Stomach smooth muscle (tissue), 2 donors: ENCODE data around the gene SLC5A1.
"Not testable (repeated sequence)": the region's sequence is repeated elsewhere in the genome, so short reads cannot be mapped to it uniquely, and the experiment has no call there.

Experiments
- H3K27ac ChIP-seq: one replicate; pipeline ENCODE4 v1.7.0; 2013; ENCODE audit warnings: mild to moderate bottlenecking, low read length, inconsistent platforms
- H3K27me3 ChIP-seq, 2 donors: one replicate each; pipeline ENCODE4 v1.7.0; 2013; ENCODE audit warnings: low read length in 2 of 2; ENCODE audit not compliant: insufficient read depth in 2 of 2, control insufficient read depth in 1 of 2
- H3K36me3 ChIP-seq, 2 donors: one replicate each; pipeline ENCODE4 v1.7.0; 2013; ENCODE audit warnings: low read length in 2 of 2; ENCODE audit not compliant: control insufficient read depth in 2 of 2, insufficient read depth in 2 of 2
- H3K4me1 ChIP-seq: one replicate; pipeline ENCODE4 v1.7.0; 2013; ENCODE audit warnings: low read length; ENCODE audit not compliant: control insufficient read depth, insufficient read depth
- H3K4me3 ChIP-seq, 2 donors: one replicate each; pipeline ENCODE4 v1.7.0; 2013; ENCODE audit warnings: low read length in 2 of 2
- H3K9ac ChIP-seq, 2 donors: one replicate each; pipeline ENCODE4 v1.7.0; 2013; ENCODE audit warnings: low read length in 2 of 2, mild to moderate bottlenecking in 1 of 2
- H3K9me3 ChIP-seq, 2 donors: one replicate each; pipeline ENCODE4 v1.7.0; 2013; ENCODE audit warnings: low read length in 2 of 2; ENCODE audit not compliant: control insufficient read depth in 2 of 2
- donor health status: healthy.
- donor health status: Pancreatic carcinoma.

The SLC5A1 gene

GRCh38 chr22:32127904-32128303, 84.8 kb downstream of the SLC5A1 start:
- no peak overlapping the region for H3K27ac ChIP-seq
- no peaks in the 10 kb centered on the region for H3K4me1 ChIP-seq
- H3K9me3 ChIP-seq: no peaks in the 10 kb centered on the region
- H3K27me3 ChIP-seq: no peaks in the 10 kb centered on the region
- H3K4me3 ChIP-seq: no peak overlapping the region
- H3K9ac ChIP-seq: no peak overlapping the region
- H3K36me3 ChIP-seq: no peaks in the 10 kb centered on the region

- Histone ChIP-seq H3K27me3 (peaks cover 0 to 4% of the 10 kb centered on the region in 2 donors), H3K27ac (no peak overlapping the region), H3K36me3 (no peaks in the 10 kb centered on the region), H3K9ac (no peak overlapping the region), H3K4me3 (no peak overlapping the region), H3K9me3 (no peaks in the 10 kb centered on the region), H3K4me1 (no peaks in the 10 kb centered on the region)
Measured at GRCh38 chr22:32130464-32130863, 87.4 kb downstream of the SLC5A1 start.

GRCh38 chr22:32132126-32132525, 89.1 kb downstream of the SLC5A1 start:
- peaks cover 0 to 4% of the 10 kb centered on the region in 2 donors for H3K27me3 ChIP-seq
- H3K27ac ChIP-seq: no peak overlapping the region
- no peaks in the 10 kb centered on the region for H3K4me1 ChIP-seq
- H3K36me3 ChIP-seq: no peaks in the 10 kb centered on the region
- H3K9ac ChIP-seq: no peak overlapping the region
- H3K4me3 ChIP-seq: no peak overlapping the region
- no peaks in the 10 kb centered on the region for H3K9me3 ChIP-seq

GRCh38 chr22:32132783-32133182, 89.7 kb downstream of the SLC5A1 start:
- no peak overlapping the region for H3K9ac ChIP-seq
- no peak overlapping the region for H3K4me3 ChIP-seq
- H3K9me3 ChIP-seq: no peaks in the 10 kb centered on the region
- no peak overlapping the region for H3K27ac ChIP-seq
- no peaks in the 10 kb centered on the region for H3K36me3 ChIP-seq
- H3K4me1 ChIP-seq: no peaks in the 10 kb centered on the region
- peaks cover 0 to 4% of the 10 kb centered on the region in 2 donors for H3K27me3 ChIP-seq

- not testable (repeated sequence) for H3K9ac ChIP-seq, H3K36me3 ChIP-seq, H3K4me3 ChIP-seq, H3K4me1 ChIP-seq, H3K27me3 ChIP-seq, H3K27ac ChIP-seq, H3K9me3 ChIP-seq
Measured at GRCh38 chr22:32134796-32135195, 91.7 kb downstream of the SLC5A1 start.

GRCh38 chr22:32135958-32136357, 92.9 kb downstream of the SLC5A1 start:
- H3K27me3 ChIP-seq, H3K4me1 ChIP-seq, H3K4me3 ChIP-seq, H3K9me3 ChIP-seq, H3K36me3 ChIP-seq, H3K27ac ChIP-seq, H3K9ac ChIP-seq: not testable (repeated sequence)

GRCh38 chr22:32136881-32137280, 93.8 kb downstream of the SLC5A1 start:
- H3K4me3 ChIP-seq, H3K36me3 ChIP-seq, H3K4me1 ChIP-seq, H3K27me3 ChIP-seq, H3K27ac ChIP-seq, H3K9me3 ChIP-seq, H3K9ac ChIP-seq: not testable (repeated sequence)

GRCh38 chr22:32137731-32138324, 94.8 kb downstream of the SLC5A1 start:
- H3K4me1 ChIP-seq, H3K9me3 ChIP-seq, H3K9ac ChIP-seq, H3K27ac ChIP-seq, H3K27me3 ChIP-seq, H3K36me3 ChIP-seq: not testable (repeated sequence)
- H3K4me3 ChIP-seq: peak overlapping the region; percentile 32 to 57

- not testable (repeated sequence) for H3K4me1 ChIP-seq, H3K36me3 ChIP-seq, H3K9ac ChIP-seq, H3K4me3 ChIP-seq, H3K9me3 ChIP-seq, H3K27ac ChIP-seq, H3K27me3 ChIP-seq
Measured at GRCh38 chr22:32138576-32138975, 95.5 kb downstream of the SLC5A1 start.

GRCh38 chr22:32140688-32141087, 97.6 kb downstream of the SLC5A1 start:
- not testable (repeated sequence) for H3K4me1 ChIP-seq, H3K36me3 ChIP-seq, H3K4me3 ChIP-seq, H3K27me3 ChIP-seq, H3K27ac ChIP-seq, H3K9me3 ChIP-seq, H3K9ac ChIP-seq

GRCh38 chr22:32142600-32142999, 99.5 kb downstream of the SLC5A1 start:
- H3K9ac ChIP-seq: no peak overlapping the region
- H3K9me3 ChIP-seq: no peaks in the 10 kb centered on the region
- no peak overlapping the region for H3K4me3 ChIP-seq
- no peak overlapping the region for H3K27ac ChIP-seq
- no peaks in the 10 kb centered on the region for H3K36me3 ChIP-seq
- peaks cover 2% of the 10 kb centered on the region for H3K4me1 ChIP-seq
- no peaks in the 10 kb centered on the region for H3K27me3 ChIP-seq
